Endothelial cell of umbilical vein (primary cell): ENCODE measurements around the gene BORCS6. TPM values are rescaled to one million over a fixed set of nuclear protein-coding genes. Genes with fewer than 3 reads are reported as not detected.
A peak's percentile ranks its signal among the peaks of the same experiment; 100 is the strongest.

Experiments used
- BruUV-seq: library from RNA; stranded (reverse); fragments of 400-500 nt; replicated peaks from 2 replicates; lab custom pipeline; 2021; lab: Mats Ljungman, UMichigan
- CTCF ChIA-PET: fragments of 300-600, 350-600 bp; sonication (Branson Sonifier 250); formaldehyde crosslinking; loops from one replicate; lab custom pipeline; 2021; ENCODE audit warnings: antibody characterized with exemption, inconsistent platforms; lab: Charles Lee
- POLR2A ChIA-PET: fragments of 300-600, 350-600 bp; sonication (Branson Sonifier 250); formaldehyde crosslinking; loops from one replicate; lab custom pipeline; 2021; ENCODE audit warnings: antibody characterized with exemption, inconsistent platforms; lab: Charles Lee
- DNase-seq: peaks from one replicate; pipeline ENCODE4 v3.0.0-alpha.2; 2011; ENCODE audit warnings: low read depth, low spot score
- FAIRE-seq: peaks from 2 replicates; lab custom pipeline; 2011; peaks lifted over from hg19 to GRCh38; lab: Jason Lieb, UNC
- H2AFZ ChIP-seq: 2 replicates; pipeline ENCODE4 v1.6.0; 2012; ENCODE audit warnings: low read depth, low read length, control low read depth, inconsistent platforms
- H3K27ac ChIP-seq: 2 replicates; pipeline ENCODE4 v1.5.1; 2011; ENCODE audit warnings: low read depth, mild to moderate bottlenecking, control low read depth, low read length, moderate library complexity; ENCODE audit not compliant: insufficient read depth
- H3K27me3 ChIP-seq, 2 experiments: 2 replicates each; pipeline versions ENCODE4 v1.6.0 to v1.6.1; 2011; ENCODE audit warnings: low read length in 2 of 2, mixed read lengths in 1 of 2; ENCODE audit not compliant: control insufficient read depth in 2 of 2, insufficient read depth in 2 of 2
- H3K36me3 ChIP-seq, 2 experiments: 2 replicates in 1 of 2; 3 replicates in 1 of 2; pipeline ENCODE4 v1.5.1; 2011; ENCODE audit warnings: low read length in 2 of 2, mild to moderate bottlenecking in 1 of 2, moderate library complexity in 1 of 2; ENCODE audit not compliant: control insufficient read depth in 2 of 2, insufficient read depth in 2 of 2; ENCODE audit errors: extremely low read depth in 1 of 2
- H3K4me1 ChIP-seq: 3 replicates; pipeline ENCODE4 v1.5.1; 2011; ENCODE audit warnings: mild to moderate bottlenecking, low read length; ENCODE audit not compliant: control insufficient read depth, insufficient read depth; ENCODE audit errors: extremely low read depth
- H3K4me2 ChIP-seq: 2 replicates; pipeline ENCODE4 v1.6.1; 2011; ENCODE audit warnings: low read length, control low read depth, mixed read lengths; ENCODE audit not compliant: insufficient read depth
- H3K4me3 ChIP-seq, 3 experiments: fragments of 200-600 bp in 1 of 3; sonication (generic), shearing (Covaris generic) in 1 of 3; replicated peaks in 1 of 3; 2 replicates each; pipeline ENCODE4 v1.5.1; 2011 to 2016; ENCODE audit warnings: control low read depth in 3 of 3, low read length in 3 of 3, mild to moderate bottlenecking in 2 of 3, inconsistent platforms in 1 of 3, low read depth in 1 of 3, moderate library complexity in 1 of 3; ENCODE audit not compliant: insufficient read depth in 1 of 3
- H3K79me2 ChIP-seq: 2 replicates; pipeline ENCODE4 v1.6.0; 2012; ENCODE audit warnings: low read length, inconsistent platforms; ENCODE audit not compliant: control insufficient read depth, insufficient read depth
- H3K9ac ChIP-seq: replicated peaks from 2 replicates; pipeline ENCODE3; 2011; ENCODE audit warnings: low read length, control low read depth; ENCODE audit not compliant: insufficient read depth; ENCODE audit errors: extremely low read depth
- H3K9me1 ChIP-seq: replicated peaks from 3 replicates; pipeline ENCODE4 v1.6.0; 2011; ENCODE audit warnings: mild to moderate bottlenecking, low read length; ENCODE audit not compliant: control insufficient read depth, insufficient read depth; ENCODE audit errors: extremely low read depth
- H3K9me3 ChIP-seq: replicated peaks from 2 replicates; pipeline ENCODE4 v1.5.1; 2012; ENCODE audit warnings: low read length, inconsistent platforms; ENCODE audit not compliant: control insufficient read depth, insufficient read depth
- H4K20me1 ChIP-seq: replicated peaks from 2 replicates; pipeline ENCODE3; 2011; ENCODE audit warnings: mild to moderate bottlenecking, low read length; ENCODE audit not compliant: control insufficient read depth, insufficient read depth; ENCODE audit errors: extremely low read depth
- EZH2 ChIP-seq: IDR thresholded peaks from 2 replicates; pipeline ENCODE4 v1.6.1; 2012; ENCODE audit warnings: borderline replicate concordance, low read depth, mild to moderate bottlenecking, moderate library complexity, low read length, inconsistent platforms; ENCODE audit not compliant: severe bottlenecking
- FOS ChIP-seq: IDR thresholded peaks from 2 replicates; pipeline ENCODE4 v1.6.1; 2011; ENCODE audit warnings: mild to moderate bottlenecking, low read length, moderate library complexity, borderline replicate concordance; ENCODE audit not compliant: insufficient read depth
- MAX ChIP-seq: IDR thresholded peaks from 2 replicates; pipeline ENCODE4 v1.6.1; 2011; ENCODE audit not compliant: insufficient read depth, insufficient read length
- MYC ChIP-seq: IDR thresholded peaks from one replicate; pipeline ENCODE4 v1.6.1; 2011; ENCODE audit warnings: mild to moderate bottlenecking, low read depth, low read length
- POLR2A ChIP-seq: IDR thresholded peaks from 2 replicates; pipeline ENCODE4 v1.6.1; 2012; ENCODE audit warnings: low read depth, mild to moderate bottlenecking, control low read depth, low read length
- POLR2AphosphoS5 ChIP-seq: IDR thresholded peaks from 2 replicates; pipeline ENCODE4 v1.6.1; 2012; ENCODE audit warnings: low read depth, mild to moderate bottlenecking, control low read depth, low read length, moderate library complexity; ENCODE audit not compliant: insufficient read depth
- dilution Hi-C: fragments of 300-500 bp; cut with MboI; formaldehyde crosslinking; loops from one replicate; pipeline ENCODE4 v1.15.0; 2019; ENCODE audit warnings: low sequenced_read_pairs; ENCODE audit not compliant: extremely low pct_ligation_motif_present
- intact Hi-C: fragments of 100-400 bp; cut with micrococcal nuclease; formaldehyde crosslinking; loops from one replicate; pipeline ENCODE4 v1.10.0; 2022
- polyA plus RNA-seq, 4 experiments: library from polyadenylated mRNA; depleted of rRNA in 3 of 4; stranded (reverse) in 3 of 4; unstranded in 1 of 4; fragments of >200 nt; gene quantifications; 2 replicates each; pipeline versions ENCODE4 v1.2.1 to v1.2.3, GENCODE V29; 2011 to 2012; ENCODE audit warnings: missing spikeins in 1 of 4
- total RNA-seq: library from RNA; stranded (reverse); gene quantifications from 2 replicates; pipeline ENCODE4 v1.2.3, GENCODE V29; 2021

BORCS6 gene
- total and polyA plus RNA-seq, 2 donors (not counting 3 experiments of a cell fraction or from before 2014, with no cell fraction given) = 8.0 to 9.0 TPM

GRCh38 chr17:8204761-8205555 is 15.0 kb upstream of the BORCS6 start:
- ChIA-PET CTCF (no interaction called here), POLR2A (no interaction called here)
- no peak overlapping the region for H3K4me2 ChIP-seq
- no peak overlapping the region for H3K4me3 ChIP-seq
- peaks cover 29% of the 10 kb centered on the region for H3K79me2 ChIP-seq
- no peaks in the 10 kb centered on the region for H4K20me1 ChIP-seq
- dilution Hi-C loops (no loop called here), intact Hi-C loops (no loop called here)
- no peak for DNase-seq
- no peaks in the 10 kb centered on the region for H3K9me3 ChIP-seq
- H3K27ac ChIP-seq = no peak overlapping the region
- H3K9ac ChIP-seq = no peak overlapping the region
- H3K9me1 ChIP-seq = no peaks in the 10 kb centered on the region
- TF ChIP-seq POLR2AphosphoS5 = peak; percentile 33
- TF ChIP-seq EZH2 = no peak
- BruUV-seq = no TSS peak
- no peak overlapping the region for H2AFZ ChIP-seq
- no peak for FAIRE-seq
- H3K4me1 ChIP-seq = peaks cover 9% of the 10 kb centered on the region
- peaks cover 3 to 7% of the 10 kb centered on the region in 2 experiments for H3K36me3 ChIP-seq
- H3K27me3 ChIP-seq = no peaks in the 10 kb centered on the region

- H3K9ac ChIP-seq = peak overlapping the region; percentile 61
- H3K4me3 ChIP-seq = peak overlapping the region in 2 of 3 experiments; percentile 9 to 43
- DNase-seq (peak; percentile 93), FAIRE-seq (peak; percentile 92)
- CTCF ChIA-PET = interaction anchor here (0.8 to 1.6 kb wide), 6 partner anchors 18 to 109 kb away, joined by 3 to 7 read pairs (median 4); partner anchors contain the start of genes AURKB and CTC1
- peaks cover 8% of the 10 kb centered on the region for H3K79me2 ChIP-seq
- no peaks in the 10 kb centered on the region for H3K36me3 ChIP-seq
- peak overlapping the region; percentile 63 for H3K4me2 ChIP-seq
- H3K27me3 ChIP-seq = no peaks in the 10 kb centered on the region
- peak overlapping the region; percentile 50 for H3K27ac ChIP-seq
- no peaks in the 10 kb centered on the region for H3K9me3 ChIP-seq
- POLR2A ChIA-PET = interaction anchor here (0.6 to 2.0 kb wide), 5 partner anchors 8 to 32 kb away, joined by 3 to 9 read pairs (median 6); partner anchors contain the start of gene AURKB
- H3K9me1 ChIP-seq = no peaks in the 10 kb centered on the region
- peaks cover 27% of the 10 kb centered on the region for H3K4me1 ChIP-seq
- H4K20me1 ChIP-seq = no peaks in the 10 kb centered on the region
- intact Hi-C loops = no loop called here
- dilution Hi-C loops = no loop called here
- BruUV-seq = TSS peak; percentile 20
- TF ChIP-seq FOS = no peak
- no peak for TF ChIP-seq MYC
- TF ChIP-seq POLR2A = peak; percentile 83
- peak; percentile 98 for TF ChIP-seq MAX
- H2AFZ ChIP-seq = peak overlapping the region; percentile 61
Measured at GRCh38 chr17:8192070-8192815, 2.3 kb upstream of the BORCS6 start.
